Placental pericyte (primary cell): ENCODE measurements around the gene PRR9. TPM values are rescaled to one million over a fixed set of nuclear protein-coding genes. Genes with fewer than 3 reads are reported as not detected.

Experiments used
- total RNA-seq: library from RNA; depleted of rRNA; stranded (reverse); fragments of >200 nt; gene quantifications from 2 replicates; pipeline ENCODE4 v1.2.3, GENCODE V29; 2012

PRR9 gene, protein sequence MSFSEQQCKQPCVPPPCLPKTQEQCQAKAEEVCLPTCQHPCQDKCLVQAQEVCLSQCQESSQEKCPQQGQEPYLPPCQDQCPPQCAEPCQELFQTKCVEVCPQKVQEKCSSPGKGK
- total RNA-seq, result 0.22 and 0.29 TPM in 2 replicates

GRCh38 chr1:153217212-153217611, at the start of gene PRR9:
TSS of gene PRR9 (plus strand) at chr1:153217584. CDS start at chr1:153218145, 561 bp downstream.

DNA sequence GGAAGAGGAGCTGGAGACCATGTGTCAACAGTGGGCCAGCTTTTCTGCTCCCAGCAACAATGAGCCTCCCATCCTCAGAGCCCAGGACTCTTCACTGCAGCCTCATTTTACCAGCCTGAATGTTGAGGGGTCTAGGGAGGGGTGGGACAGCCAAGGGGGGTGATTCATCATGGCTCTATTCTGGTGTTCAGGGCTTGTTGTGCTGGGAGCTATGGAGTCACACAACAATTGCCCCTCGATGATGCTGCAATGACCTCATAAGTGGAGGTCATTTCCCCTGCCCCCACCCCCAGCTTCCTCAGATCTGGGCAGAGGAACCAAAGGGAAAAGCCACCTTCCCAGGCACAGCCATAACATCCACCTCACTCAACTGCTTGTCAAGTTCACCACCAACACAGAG, 14.3 kb upstream of the PRR9 start, which contains the start of gene LELP1:
LELP1 (plus strand) TSS at position 301 of the 400 bp plus-strand sequence. CDS start 1,278 bp downstream, outside the sequence.

DNA sequence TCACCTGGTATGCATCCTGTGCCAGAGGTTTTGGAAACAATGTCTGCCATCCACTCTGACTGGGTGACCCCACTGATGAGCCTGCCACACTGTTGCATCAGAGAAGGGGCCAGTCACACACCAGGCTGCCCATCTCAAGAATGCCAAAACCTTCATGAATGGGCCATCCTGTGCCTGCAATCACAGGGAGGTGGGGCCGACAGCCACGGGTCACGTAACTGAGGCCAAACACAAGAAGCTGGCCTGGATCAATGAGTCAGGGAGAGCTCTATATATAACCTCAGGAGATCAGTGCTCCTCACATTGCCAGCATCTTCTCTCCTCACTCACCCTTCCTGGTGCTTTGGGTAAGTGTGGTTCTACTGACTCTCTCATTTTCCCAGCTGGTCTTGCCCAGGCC, 42.0 kb downstream of the PRR9 start, which contains the start of gene LORICRIN:
LORICRIN (plus strand) TSS at position 301 of the 400 bp plus-strand sequence. CDS start 1,263 bp downstream, outside the sequence.

Other genes starting within 250 kb of the PRR9 start
- not detected in 2 replicates for gene SPRR4, start 246.9 kb upstream of the PRR9 start, total RNA-seq
- not detected in 2 replicates for gene SPRR1A, start 233.5 kb upstream of the PRR9 start, total RNA-seq
- not detected in 2 replicates for gene SPRR3, start 215.8 kb upstream of the PRR9 start, total RNA-seq
- gene SPRR1B, start 186.4 kb upstream of the PRR9 start, total RNA-seq, result not detected in 2 replicates
- not detected in 2 replicates for gene SPRR2D, start 176.5 kb upstream of the PRR9 start, total RNA-seq
- gene SPRR2A, start 160.1 kb upstream of the PRR9 start, total RNA-seq, result not detected in 2 replicates
- gene SPRR2B, start 146.0 kb upstream of the PRR9 start, total RNA-seq, result not detected in 2 replicates
- gene SPRR2E, start 123.1 kb upstream of the PRR9 start, total RNA-seq, result not detected in 2 replicates
- gene SPRR2F, start 104.1 kb upstream of the PRR9 start, total RNA-seq, result not detected in 2 replicates
- not detected in 2 replicates for gene SPRR2G, start 66.7 kb upstream of the PRR9 start, total RNA-seq
- gene LELP1, start 14.2 kb upstream of the PRR9 start, total RNA-seq, result not detected in 2 replicates
- not detected in 2 replicates for gene LORICRIN, start 42.1 kb downstream of the PRR9 start, total RNA-seq
- not detected in 2 replicates for gene PGLYRP3, start 95.4 kb downstream of the PRR9 start, total RNA-seq
- not detected in 2 replicates for gene PGLYRP4, start 131.3 kb downstream of the PRR9 start, total RNA-seq
- gene S100A9, start 140.3 kb downstream of the PRR9 start, total RNA-seq, result not detected in 2 replicates
- gene S100A12, start 158.0 kb downstream of the PRR9 start, total RNA-seq, result not detected in 2 replicates
- gene S100A8, start 173.5 kb downstream of the PRR9 start, total RNA-seq, result not detected in 2 replicates
- not detected in 2 replicates for gene S100A7A, start 198.9 kb downstream of the PRR9 start, total RNA-seq
- not detected in 2 replicates for gene S100A7, start 243.1 kb downstream of the PRR9 start, total RNA-seq